ENCODE results near the gene LRRC39.

- TF ChIP-seq CTCF (IDR thresholded peaks at IDR 0.05): no peak
- TF ChIP-seq EZH2 (IDR thresholded peaks at IDR 0.05): no peak
These were observed 62.5 kb downstream of the LRRC39 start for GRCh38 chr1:100115524-100115923.
